ENCODE data around the gene TXLNB.

Gene TXLNB

GRCh38 chr6:139256087-139256486, 35.7 kb downstream of the TXLNB start:
- Histone ChIP-seq H3K79me2 (ENCODE audit: insufficient read depth, low read length) (no peaks in the 10 kb centered on the region), H3K9me3 (ENCODE audit: low read length) (no peaks in the 10 kb centered on the region), H3F3A (ENCODE audit: insufficient read depth, low read length) (no peaks in the 10 kb centered on the region)

GRCh38 chr6:139254196-139254595, 37.6 kb downstream of the TXLNB start:
- Histone ChIP-seq H3K27ac (ENCODE audit: low read depth, low read length, poor library complexity, severe bottlenecking) (no peak overlapping the region), H2AFZ (ENCODE audit: low read length) (no peak overlapping the region), H3K9ac (ENCODE audit: low read length) (no peak overlapping the region), H3K79me2 (ENCODE audit: insufficient read depth, low read length) (no peaks in the 10 kb centered on the region), H3K9me3 (ENCODE audit: low read length) (no peaks in the 10 kb centered on the region), H3K4me3 (ENCODE audit: low read depth, low read length, poor library complexity, severe bottlenecking) (no peak overlapping the region), H3F3A (ENCODE audit: insufficient read depth, low read length) (no peaks in the 10 kb centered on the region), H3K4me2 (ENCODE audit: low read length) (no peak overlapping the region), H3K9me2 (ENCODE audit: low read depth, low read length) (no peaks in the 10 kb centered on the region), H3K4me1 (ENCODE audit: insufficient read depth, low read length, severe bottlenecking) (peaks cover 37% of the 10 kb centered on the region), H3K36me3 (ENCODE audit: insufficient read depth, low read length) (no peaks in the 10 kb centered on the region), H4K20me1 (ENCODE audit: insufficient read depth, low read length) (no peaks in the 10 kb centered on the region), H3K27me3 (ENCODE audit: insufficient read depth, low read length) (no peaks in the 10 kb centered on the region)
- no peak for TF ChIP-seq EZH2 (IDR thresholded peaks at IDR 0.05; ENCODE audit: borderline replicate concordance, low read length)
- no peak for TF ChIP-seq CTCF (IDR thresholded peaks at IDR 0.05; ENCODE audit: low read length)

More at GRCh38 chr6:139256087-139256486, 35.7 kb downstream of the TXLNB start:
- Histone ChIP-seq H3K4me2 (ENCODE audit: low read length) (no peak overlapping the region), H3K9me2 (ENCODE audit: low read depth, low read length) (no peaks in the 10 kb centered on the region), H3K9ac (ENCODE audit: low read length) (no peak overlapping the region), H3K4me3 (ENCODE audit: low read depth, low read length, poor library complexity, severe bottlenecking) (no peak overlapping the region), H3K27me3 (ENCODE audit: insufficient read depth, low read length) (no peaks in the 10 kb centered on the region), H3K36me3 (ENCODE audit: insufficient read depth, low read length) (no peaks in the 10 kb centered on the region; the same call in 1 of the 2 replicates), H4K20me1 (ENCODE audit: insufficient read depth, low read length) (no peaks in the 10 kb centered on the region), H3K4me1 (ENCODE audit: insufficient read depth, low read length, severe bottlenecking) (peaks cover 28% of the 10 kb centered on the region), H2AFZ (ENCODE audit: low read length) (no peak overlapping the region), H3K27ac (ENCODE audit: low read depth, low read length, poor library complexity, severe bottlenecking) (no peak overlapping the region)
- no peak for TF ChIP-seq CTCF (IDR thresholded peaks at IDR 0.05; ENCODE audit: low read length)
- TF ChIP-seq EZH2 (IDR thresholded peaks at IDR 0.05; ENCODE audit: borderline replicate concordance, low read length) = no peak

GRCh38 chr6:139253656-139254055, 38.1 kb downstream of the TXLNB start:
- Histone ChIP-seq H3K9ac (ENCODE audit: low read length) (no peak overlapping the region), H3K27me3 (ENCODE audit: insufficient read depth, low read length) (no peaks in the 10 kb centered on the region), H3K9me3 (ENCODE audit: low read length) (no peaks in the 10 kb centered on the region), H3K36me3 (ENCODE audit: insufficient read depth, low read length) (no peaks in the 10 kb centered on the region), H3K9me2 (ENCODE audit: low read depth, low read length) (no peaks in the 10 kb centered on the region), H3K27ac (ENCODE audit: low read depth, low read length, poor library complexity, severe bottlenecking) (no peak overlapping the region), H2AFZ (ENCODE audit: low read length) (no peak overlapping the region), H3K4me1 (ENCODE audit: insufficient read depth, low read length, severe bottlenecking) (peaks cover 37% of the 10 kb centered on the region), H4K20me1 (ENCODE audit: insufficient read depth, low read length) (no peaks in the 10 kb centered on the region), H3K79me2 (ENCODE audit: insufficient read depth, low read length) (no peaks in the 10 kb centered on the region), H3K4me3 (ENCODE audit: low read depth, low read length, poor library complexity, severe bottlenecking) (no peak overlapping the region), H3F3A (ENCODE audit: insufficient read depth, low read length) (no peaks in the 10 kb centered on the region), H3K4me2 (ENCODE audit: low read length) (no peak overlapping the region)
- TF ChIP-seq EZH2 (IDR thresholded peaks at IDR 0.05; ENCODE audit: borderline replicate concordance, low read length) (no peak), CTCF (IDR thresholded peaks at IDR 0.05; ENCODE audit: low read length) (no peak)
